ENCODE measurements around the gene PCDHA4. TPM values are rescaled to one million over a fixed set of nuclear protein-coding genes. Genes with fewer than 3 reads are reported as not detected.
"Not testable (repeated sequence)": the region's sequence is repeated elsewhere in the genome, so short reads cannot be mapped to it uniquely, and the experiment has no call there.

PCDHA4 gene
- total RNA-seq (under 1 TPM in 3 of 4 donors, not detected in 1; 0.14 to 0.21 (median 0.14) TPM), polyA plus RNA-seq (0.02 TPM)
- long read RNA-seq, donor 1, result 0 reads
- long read RNA-seq, donor 2, result 0 reads
- long read RNA-seq, donor 3, result 0 reads
- long read RNA-seq, donor 4, result 0 reads

GRCh38 chr5:140806834-140807775 is at the start of gene PCDHA4:
Gene PCDHA4, plus strand, starts transcription at chr5:140807068.
- ATAC-seq (peak in 1 of 2 donors; percentile 63), DNase-seq (peak in 2 of 3 donors; percentile 61 to 63)
- no peaks in the 10 kb centered on the region for H3K4me1 ChIP-seq (ENCODE audit: control insufficient read depth, insufficient read depth, low read length)

GRCh38 chr5:140764177-140764973 is 42.5 kb upstream of the PCDHA4 start:
- H3K27me3 ChIP-seq (ENCODE audit: control insufficient read depth, insufficient read depth), result no peaks in the 10 kb centered on the region
- H3K9me3 ChIP-seq (ENCODE audit: control insufficient read depth, low read length), result peaks cover 10% of the 10 kb centered on the region
- DNase-seq (no peak), ATAC-seq (no peak)
- H3K4me3 ChIP-seq (ENCODE audit: low read length), result no peak overlapping the region
- no peak overlapping the region for H3K27ac ChIP-seq (ENCODE audit: low read length)
- WGBS, result 84% methylated on average over 2 of the region's 2 CpGs
- intact Hi-C loops (cut with DNase I), result no loop called here
- H3K4me1 ChIP-seq (ENCODE audit: control insufficient read depth, insufficient read depth, low read length), result no peaks in the 10 kb centered on the region

More at GRCh38 chr5:140806834-140807775, at the start of gene PCDHA4:
- Histone ChIP-seq H3K27me3 (ENCODE audit: control insufficient read depth, insufficient read depth) (no peaks in the 10 kb centered on the region), H3K27ac (ENCODE audit: low read length) (no peak within 1 kb of the TSS), H3K4me3 (ENCODE audit: low read length) (no peak within 1 kb of the TSS), H3K9me3 (ENCODE audit: control insufficient read depth, low read length) (peaks cover 3% of the 10 kb centered on the region)
- intact Hi-C loops (cut with DNase I), result no loop called here
- 15% methylated on average over 36 of the region's 47 CpGs for WGBS

- DNase-seq, result no peak
- intact Hi-C loops (cut with DNase I), result no loop called here
- peaks cover 4% of the 10 kb centered on the region for H3K9me3 ChIP-seq (ENCODE audit: control insufficient read depth, low read length)
- no peaks in the 10 kb centered on the region for H3K4me1 ChIP-seq (ENCODE audit: control insufficient read depth, insufficient read depth, low read length)
- no peak overlapping the region for H3K4me3 ChIP-seq (ENCODE audit: low read length)
- no peak for ATAC-seq
- H3K27ac ChIP-seq (ENCODE audit: low read length), result no peak overlapping the region
- 85% methylated on average over 4 of the region's 4 CpGs for WGBS
- H3K27me3 ChIP-seq (ENCODE audit: control insufficient read depth, insufficient read depth), result no peaks in the 10 kb centered on the region
Measured at GRCh38 chr5:140767444-140767843, 39.4 kb upstream of the PCDHA4 start.

DNA sequence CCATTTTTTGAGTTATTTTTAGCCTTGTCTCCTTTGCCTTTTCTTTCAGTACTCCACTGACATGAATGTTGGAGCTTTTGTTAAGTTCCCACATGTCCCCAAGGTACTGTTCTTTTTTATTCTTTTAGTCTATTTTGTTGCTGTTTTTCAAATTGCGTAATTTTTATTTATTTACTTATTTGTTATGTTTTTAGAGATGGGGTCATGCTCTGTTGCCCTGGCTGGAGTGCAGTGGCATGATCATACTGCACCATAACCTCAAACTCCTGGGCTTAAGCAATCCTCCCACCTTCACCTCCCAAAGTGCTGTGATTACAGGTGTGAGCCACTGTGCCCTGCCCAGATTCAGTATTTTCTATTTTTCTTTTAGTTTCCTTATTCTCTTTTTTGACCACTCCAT is 26.4 kb upstream of the PCDHA4 start:
- 86% methylated on average over 1 of the region's 1 CpG for WGBS

DNA sequence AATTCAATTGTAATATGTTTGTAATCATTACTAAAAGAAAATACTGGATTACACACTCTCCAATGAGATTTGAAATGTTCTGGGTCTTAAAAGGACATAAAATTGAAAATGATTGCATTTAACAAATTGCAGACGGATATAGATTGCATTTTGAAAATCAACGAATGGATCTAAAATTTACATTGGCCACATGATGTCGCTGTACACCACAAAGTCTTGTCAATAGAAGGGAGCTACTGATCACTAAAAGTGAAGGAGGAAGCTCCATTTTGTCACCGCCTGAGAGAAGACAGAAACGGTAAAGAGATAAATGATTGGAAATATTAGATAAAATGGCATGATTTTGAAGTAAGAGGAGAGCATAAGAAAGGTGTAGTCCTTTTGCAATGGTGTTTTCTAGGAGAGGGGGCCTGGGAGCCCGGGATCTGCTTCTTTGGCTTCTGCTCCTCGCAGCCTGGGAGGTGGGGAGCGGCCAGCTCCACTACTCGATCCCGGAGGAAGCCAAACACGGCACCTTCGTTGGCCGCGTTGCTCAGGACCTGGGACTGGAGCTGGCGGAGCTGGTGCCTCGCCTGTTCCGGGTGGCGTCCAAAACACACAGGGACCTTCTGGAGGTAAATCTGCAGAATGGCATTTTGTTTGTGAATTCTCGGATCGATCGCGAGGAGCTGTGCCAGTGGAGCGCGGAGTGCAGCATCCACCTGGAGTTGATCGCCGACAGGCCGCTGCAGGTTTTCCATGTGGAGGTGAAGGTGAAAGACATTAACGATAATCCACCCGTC is 20.8 kb upstream of the PCDHA4 start, which contains the start of gene PCDHA1:
PCDHA1 (plus strand) TSS at position 236 of the 782 bp plus-strand sequence.
- DNase-seq, result no peak
- Histone ChIP-seq H3K4me1 (ENCODE audit: control insufficient read depth, insufficient read depth, low read length) (no peaks in the 10 kb centered on the region), H3K4me3 (ENCODE audit: low read length) (no peak within 1 kb of the TSS), H3K9me3 (ENCODE audit: control insufficient read depth, low read length) (peaks cover 14% of the 10 kb centered on the region), H3K27me3 (ENCODE audit: control insufficient read depth, insufficient read depth) (no peaks in the 10 kb centered on the region), H3K27ac (ENCODE audit: low read length) (no peak within 1 kb of the TSS)
- intact Hi-C loops (cut with DNase I), result no loop called here
- WGBS, result 17% methylated on average over 29 of the region's 29 CpGs
- no peak for ATAC-seq

More for the DNA sequence above, 26.4 kb upstream of the PCDHA4 start:
- Histone ChIP-seq H3K27ac (ENCODE audit: low read length) (no peak overlapping the region), H3K4me1 (ENCODE audit: control insufficient read depth, insufficient read depth, low read length) (no peaks in the 10 kb centered on the region), H3K9me3 (ENCODE audit: control insufficient read depth, low read length) (peaks cover 6% of the 10 kb centered on the region), H3K4me3 (ENCODE audit: low read length) (no peak overlapping the region), H3K27me3 (ENCODE audit: control insufficient read depth, insufficient read depth) (no peaks in the 10 kb centered on the region)
- ATAC-seq (no peak), DNase-seq (no peak)
- intact Hi-C loops (cut with DNase I), result no loop called here

- H3K4me3 ChIP-seq (ENCODE audit: low read length); H3K27ac ChIP-seq (ENCODE audit: low read length); H3K4me1 ChIP-seq (ENCODE audit: control insufficient read depth, insufficient read depth, low read length); DNase-seq; intact Hi-C loops (cut with DNase I); ATAC-seq; H3K27me3 ChIP-seq (ENCODE audit: control insufficient read depth, insufficient read depth): not testable (repeated sequence)
- H3K9me3 ChIP-seq (ENCODE audit: control insufficient read depth, low read length), result peaks cover 14% of the 10 kb centered on the region
- 31% methylated on average over 44 of the region's 44 CpGs for WGBS
Measured at GRCh38 chr5:140787422-140787821, 19.4 kb upstream of the PCDHA4 start.

DNA sequence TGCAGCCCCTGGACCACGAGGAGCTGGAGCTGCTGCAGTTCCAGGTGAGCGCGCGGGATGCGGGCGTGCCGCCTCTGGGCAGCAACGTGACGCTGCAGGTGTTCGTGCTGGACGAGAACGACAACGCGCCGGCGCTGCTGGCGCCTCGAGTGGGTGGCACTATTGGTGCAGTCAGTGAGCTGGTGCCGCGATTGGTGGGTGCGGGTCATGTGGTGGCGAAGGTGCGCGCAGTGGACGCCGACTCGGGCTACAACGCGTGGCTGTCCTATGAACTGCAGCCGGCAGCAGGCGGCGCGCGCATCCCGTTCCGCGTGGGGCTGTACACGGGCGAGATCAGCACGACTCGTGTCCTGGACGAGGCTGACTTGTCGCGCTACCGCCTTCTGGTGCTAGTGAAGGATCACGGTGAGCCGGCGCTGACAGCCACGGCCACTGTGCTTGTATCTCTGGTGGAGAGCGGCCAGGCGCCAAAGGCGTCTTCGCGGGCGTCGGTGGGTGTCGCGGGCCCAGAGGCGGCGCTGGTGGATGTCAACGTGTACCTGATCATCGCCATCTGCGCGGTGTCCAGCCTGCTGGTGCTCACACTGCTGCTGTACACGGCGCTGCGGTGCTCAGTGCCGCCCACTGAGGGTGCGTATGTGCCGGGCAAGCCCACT is 18.9 kb upstream of the PCDHA4 start:
- ATAC-seq; H3K4me3 ChIP-seq (ENCODE audit: low read length); H3K4me1 ChIP-seq (ENCODE audit: control insufficient read depth, insufficient read depth, low read length); intact Hi-C loops (cut with DNase I); H3K27ac ChIP-seq (ENCODE audit: low read length); H3K27me3 ChIP-seq (ENCODE audit: control insufficient read depth, insufficient read depth): not testable (repeated sequence)
- whole genome bisulfite sequencing, result 30% methylated on average over 70 of the region's 70 CpGs
- peak in 1 of 3 donors; percentile 52 for DNase-seq
- peaks cover 13% of the 10 kb centered on the region for H3K9me3 ChIP-seq (ENCODE audit: control insufficient read depth, low read length)

DNA sequence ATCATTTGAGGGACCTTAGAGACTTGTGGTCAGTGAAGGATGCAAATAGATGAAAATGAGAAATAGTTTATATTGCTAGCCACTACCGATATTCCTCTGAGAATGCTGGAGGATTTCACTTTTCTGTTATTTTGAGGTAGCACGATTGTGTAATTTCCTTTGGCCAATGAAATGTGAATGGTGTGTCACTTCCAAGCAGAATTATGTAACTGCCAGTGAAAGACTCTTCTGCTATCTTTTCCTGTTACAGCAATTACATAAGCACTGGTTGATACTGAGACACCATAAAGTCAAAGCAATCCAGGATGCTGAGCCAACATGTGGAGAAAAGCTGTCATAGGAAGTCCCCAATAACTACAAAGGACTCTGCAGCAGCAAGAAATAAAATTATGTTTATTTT is 15.8 kb upstream of the PCDHA4 start:
- Histone ChIP-seq H3K9me3 (ENCODE audit: control insufficient read depth, low read length) (peaks cover 13% of the 10 kb centered on the region), H3K27ac (ENCODE audit: low read length) (no peak overlapping the region), H3K4me3 (ENCODE audit: low read length) (no peak overlapping the region), H3K4me1 (ENCODE audit: control insufficient read depth, insufficient read depth, low read length) (no peaks in the 10 kb centered on the region), H3K27me3 (ENCODE audit: control insufficient read depth, insufficient read depth) (no peaks in the 10 kb centered on the region)
- no peak for DNase-seq
- 27% methylated on average over 2 of the region's 2 CpGs for WGBS
- intact Hi-C loops (cut with DNase I), result no loop called here
- no peak for ATAC-seq

GRCh38 chr5:140794595-140795258 is 12.1 kb upstream of the PCDHA4 start, which contains the start of gene PCDHA2:
Gene PCDHA2, plus strand, starts transcription at chr5:140794852.
- Histone ChIP-seq H3K4me3 (ENCODE audit: low read length) (no peak within 1 kb of the TSS), H3K27me3 (ENCODE audit: control insufficient read depth, insufficient read depth) (no peaks in the 10 kb centered on the region), H3K4me1 (ENCODE audit: control insufficient read depth, insufficient read depth, low read length) (no peaks in the 10 kb centered on the region), H3K27ac (ENCODE audit: low read length) (no peak within 1 kb of the TSS), H3K9me3 (ENCODE audit: control insufficient read depth, low read length) (peaks cover 2% of the 10 kb centered on the region)
- 17% methylated on average over 27 of the region's 27 CpGs for WGBS
- ATAC-seq (no peak), DNase-seq (no peak)
- intact Hi-C loops (cut with DNase I), result no loop called here

Measured in right cardiac atrium (tissue), 5 donors.